SHP77 (cell line): Measurements from ENCODE around the gene NR1I2.
A peak's percentile ranks its signal among the peaks of the same experiment; 100 is the strongest.

Experiments used
- DNase-seq, 2 experiments: peaks; one replicate each; lab custom pipeline; 2025; lab: John Stamatoyannopoulos, UW

NR1I2 gene

GRCh38 chr3:119781330-119782198 lies at the start of gene NR1I2:
NR1I2 (plus strand) TSS chr3:119782101.
- no peak for DNase-seq

- no peak for DNase-seq
Measured at GRCh38 chr3:119733812-119734211, 48.1 kb upstream of the NR1I2 start.

- DNase-seq: no peak
Measured at GRCh38 chr3:119738741-119739140, 43.2 kb upstream of the NR1I2 start.

GRCh38 chr3:119741657-119742590 lies 40.0 kb upstream of the NR1I2 start:
- no peak for DNase-seq

GRCh38 chr3:119743921-119744320 lies 38.0 kb upstream of the NR1I2 start:
- DNase-seq: peak; percentile 74 to 85

GRCh38 chr3:119745942-119746341 lies 36.0 kb upstream of the NR1I2 start:
- DNase-seq: no peak

- no peak for DNase-seq
Measured at GRCh38 chr3:119746423-119746822, 35.5 kb upstream of the NR1I2 start.

- no peak for DNase-seq
Measured at GRCh38 chr3:119747357-119747756, 34.5 kb upstream of the NR1I2 start.

- DNase-seq: no peak
Measured at GRCh38 chr3:119748991-119749390, 32.9 kb upstream of the NR1I2 start.

GRCh38 chr3:119751423-119751822 lies 30.5 kb upstream of the NR1I2 start:
- no peak for DNase-seq

- DNase-seq: no peak
Measured at GRCh38 chr3:119759962-119760361, 21.9 kb upstream of the NR1I2 start.

- no peak for DNase-seq
Measured at GRCh38 chr3:119762876-119763275, 19.0 kb upstream of the NR1I2 start.

- DNase-seq: no peak
Measured at GRCh38 chr3:119763466-119763865, 18.4 kb upstream of the NR1I2 start.

GRCh38 chr3:119765239-119765638 lies 16.7 kb upstream of the NR1I2 start:
- no peak for DNase-seq

- DNase-seq: no peak
Measured at GRCh38 chr3:119767936-119768601, 13.8 kb upstream of the NR1I2 start.

- no peak for DNase-seq
Measured at GRCh38 chr3:119768668-119769393, 13.1 kb upstream of the NR1I2 start.

- DNase-seq: peak in 1 of 2 experiments; percentile 11
Measured at GRCh38 chr3:119769394-119770149, 12.3 kb upstream of the NR1I2 start.

GRCh38 chr3:119774444-119774843 lies 7.5 kb upstream of the NR1I2 start:
- DNase-seq: no peak

- no peak for DNase-seq
Measured at GRCh38 chr3:119776304-119776703, 5.6 kb upstream of the NR1I2 start.

- no peak for DNase-seq
Measured at GRCh38 chr3:119778176-119778575, 3.7 kb upstream of the NR1I2 start.

GRCh38 chr3:119778811-119779210 lies 3.1 kb upstream of the NR1I2 start:
- no peak for DNase-seq
